Fibroblast of gingiva (primary cell): ENCODE results near the gene HOXD3.

ENCODE experiments used
- DNase-seq: peaks from one replicate; pipeline ENCODE4 v3.0.0-alpha.2; 2011; ENCODE audit warnings: low read depth

The HOXD3 gene

GRCh38 chr2:176177580-176178037 lies 20.5 kb downstream of the HOXD3 start:
- no peak for DNase-seq

GRCh38 chr2:176178038-176178756 lies 21.1 kb downstream of the HOXD3 start:
- no peak for DNase-seq

- no peak for DNase-seq
These were observed 21.7 kb downstream of the HOXD3 start for GRCh38 chr2:176178757-176179295.

- no peak for DNase-seq
These were observed 24.4 kb downstream of the HOXD3 start for GRCh38 chr2:176181551-176181950.

GRCh38 chr2:176182671-176183070 lies 25.6 kb downstream of the HOXD3 start:
- no peak for DNase-seq

- DNase-seq = no peak
These were observed 27.6 kb downstream of the HOXD3 start for GRCh38 chr2:176184749-176185148.

GRCh38 chr2:176186024-176186423 lies 28.9 kb downstream of the HOXD3 start:
- DNase-seq = no peak

GRCh38 chr2:176187200-176187898 lies 30.2 kb downstream of the HOXD3 start:
- DNase-seq = no peak

- no peak for DNase-seq
These were observed 31.0 kb downstream of the HOXD3 start, which contains the start of gene HOXD1 for GRCh38 chr2:176187899-176188773. Gene HOXD1, plus strand, starts transcription at chr2:176188668. Its CDS starts 134 bp downstream, at chr2:176188802.

- no peak for DNase-seq
These were observed 31.9 kb downstream of the HOXD3 start for GRCh38 chr2:176188774-176189680.

- DNase-seq = no peak
These were observed 32.9 kb downstream of the HOXD3 start for GRCh38 chr2:176189681-176190641.

GRCh38 chr2:176192351-176192750 lies 35.2 kb downstream of the HOXD3 start:
- no peak for DNase-seq

- DNase-seq = no peak
These were observed 35.9 kb downstream of the HOXD3 start for GRCh38 chr2:176193048-176193447.

- no peak for DNase-seq
These were observed 42.8 kb downstream of the HOXD3 start for GRCh38 chr2:176199902-176200301.

GRCh38 chr2:176200971-176201370 lies 43.9 kb downstream of the HOXD3 start:
- DNase-seq = no peak

GRCh38 chr2:176202491-176202890 lies 45.4 kb downstream of the HOXD3 start:
- no peak for DNase-seq

- no peak for DNase-seq
These were observed 48.0 kb downstream of the HOXD3 start for GRCh38 chr2:176205126-176205525.

GRCh38 chr2:176206136-176206535 lies 49.0 kb downstream of the HOXD3 start:
- no peak for DNase-seq

- DNase-seq = no peak
These were observed 49.6 kb downstream of the HOXD3 start for GRCh38 chr2:176206682-176207081.

GRCh38 chr2:176211110-176211509 lies 54.0 kb downstream of the HOXD3 start:
- no peak for DNase-seq
